WTC11 (cell line): ENCODE data around the gene PPP1R14C. TPM values are rescaled to one million over a fixed set of nuclear protein-coding genes. Genes with fewer than 3 reads are reported as not detected.

ENCODE experiments used
- ATAC-seq: fragments of 200-7000 bp; cut with Tn5 transposase; 2 replicates; pipeline ENCODE4 v1.10.0; 2021; ENCODE audit warnings: mild to moderate bottlenecking, moderate library complexity
- CTCF ChIA-PET: fragments of 300-600 bp; sonication (Branson Sonifier 250); formaldehyde crosslinking; loops from one replicate; lab custom pipeline; 2021; ENCODE audit warnings: antibody characterized with exemption; lab: Charles Lee
- POLR2A ChIA-PET: fragments of 350-600 bp; sonication (Branson Sonifier 250); formaldehyde crosslinking; loops from one replicate; lab custom pipeline; 2021; ENCODE audit warnings: antibody characterized with exemption; lab: Charles Lee
- DNase-seq: peaks from one replicate; pipeline ENCODE4 v3.0.0; 2021; ENCODE audit warnings: low spot score
- H3K27ac Mint-ChIP-seq: 2 replicates; pipeline ENCODE4 v1.8.0; 2021; ENCODE audit warnings: mixed read lengths
- H3K27me3 Mint-ChIP-seq: 2 replicates; pipeline ENCODE4 v1.8.0; 2021; ENCODE audit warnings: low read depth, mild to moderate bottlenecking, moderate library complexity, mixed read lengths
- H3K36me3 Mint-ChIP-seq: 2 replicates; pipeline ENCODE4 v1.8.0; 2021; ENCODE audit warnings: mixed read lengths
- H3K4me1 Mint-ChIP-seq: 2 replicates; pipeline ENCODE4 v1.8.0; 2022; ENCODE audit warnings: mixed read lengths
- H3K4me3 Mint-ChIP-seq: 2 replicates; pipeline ENCODE4 v1.8.0; 2021; ENCODE audit warnings: mild to moderate bottlenecking, moderate library complexity, mixed read lengths
- H3K9me3 Mint-ChIP-seq: 2 replicates; pipeline ENCODE4 v1.8.0; 2021; ENCODE audit warnings: mixed read lengths
- NR1H2 ChIP-seq: sonication (generic); formaldehyde crosslinking; IDR thresholded peaks from 2 replicates; pipeline ENCODE4 v1.9.0; 2021; ENCODE audit warnings: mild to moderate bottlenecking, moderate library complexity, missing genetic modification reagents
- PRRX2 ChIP-seq: fragments of 250-450 bp; sonication (Bioruptor Pico); IDR thresholded peaks from 2 replicates; pipeline ENCODE4 v1.8.0; 2021; ENCODE audit warnings: mild to moderate bottlenecking
- RORB ChIP-seq: fragments of 250-450 bp; sonication (Bioruptor Pico); IDR thresholded peaks from 2 replicates; pipeline ENCODE4 v1.9.0; 2021; ENCODE audit warnings: mild to moderate bottlenecking
- ZNF219 ChIP-seq: sonication (generic); formaldehyde crosslinking; IDR thresholded peaks from 2 replicates; pipeline ENCODE4 v1.8.0; 2023; ENCODE audit warnings: missing genetic modification reagents, mild to moderate bottlenecking, borderline replicate concordance
- ZNF263 ChIP-seq: sonication (generic); formaldehyde crosslinking; IDR thresholded peaks from 2 replicates; pipeline ENCODE4 v1.8.1; 2022; ENCODE audit warnings: low read depth, mild to moderate bottlenecking, moderate library complexity, missing genetic modification reagents
- ZNF396 ChIP-seq: fragments of 250-450 bp; sonication (Bioruptor Pico); IDR thresholded peaks from 2 replicates; pipeline ENCODE4 v1.8.0; 2021; ENCODE audit warnings: mild to moderate bottlenecking, moderate library complexity, borderline replicate concordance
- total RNA-seq: library from RNA; stranded (reverse); gene quantifications from 3 replicates; pipeline ENCODE4 v1.2.3, GENCODE V29; 2021
- TF ChIP-seq, protein P1 (sequence below): sonication (generic); formaldehyde crosslinking; IDR thresholded peaks from 2 replicates; pipeline ENCODE4 v1.8.1; 2022; ENCODE audit warnings: mild to moderate bottlenecking, moderate library complexity, missing genetic modification reagents
- TF ChIP-seq, protein P2 (sequence below): sonication (generic); formaldehyde crosslinking; IDR thresholded peaks from 2 replicates; pipeline ENCODE4 v1.8.1; 2023; ENCODE audit warnings: mild to moderate bottlenecking, missing genetic modification reagents, moderate library complexity
- TF ChIP-seq, protein P3 (sequence below): sonication (generic); formaldehyde crosslinking; IDR thresholded peaks from 2 replicates; pipeline ENCODE4 v1.8.1; 2023; ENCODE audit warnings: mild to moderate bottlenecking, missing genetic modification reagents
- TF ChIP-seq, protein P4 (sequence below): fragments of 250-450 bp; sonication (Bioruptor Pico); IDR thresholded peaks from 2 replicates; pipeline ENCODE4 v1.8.0; 2021; ENCODE audit warnings: mild to moderate bottlenecking

The PPP1R14C gene
- total RNA-seq, 1 experiment from 2014 or later: 1.1 TPM

DNA sequence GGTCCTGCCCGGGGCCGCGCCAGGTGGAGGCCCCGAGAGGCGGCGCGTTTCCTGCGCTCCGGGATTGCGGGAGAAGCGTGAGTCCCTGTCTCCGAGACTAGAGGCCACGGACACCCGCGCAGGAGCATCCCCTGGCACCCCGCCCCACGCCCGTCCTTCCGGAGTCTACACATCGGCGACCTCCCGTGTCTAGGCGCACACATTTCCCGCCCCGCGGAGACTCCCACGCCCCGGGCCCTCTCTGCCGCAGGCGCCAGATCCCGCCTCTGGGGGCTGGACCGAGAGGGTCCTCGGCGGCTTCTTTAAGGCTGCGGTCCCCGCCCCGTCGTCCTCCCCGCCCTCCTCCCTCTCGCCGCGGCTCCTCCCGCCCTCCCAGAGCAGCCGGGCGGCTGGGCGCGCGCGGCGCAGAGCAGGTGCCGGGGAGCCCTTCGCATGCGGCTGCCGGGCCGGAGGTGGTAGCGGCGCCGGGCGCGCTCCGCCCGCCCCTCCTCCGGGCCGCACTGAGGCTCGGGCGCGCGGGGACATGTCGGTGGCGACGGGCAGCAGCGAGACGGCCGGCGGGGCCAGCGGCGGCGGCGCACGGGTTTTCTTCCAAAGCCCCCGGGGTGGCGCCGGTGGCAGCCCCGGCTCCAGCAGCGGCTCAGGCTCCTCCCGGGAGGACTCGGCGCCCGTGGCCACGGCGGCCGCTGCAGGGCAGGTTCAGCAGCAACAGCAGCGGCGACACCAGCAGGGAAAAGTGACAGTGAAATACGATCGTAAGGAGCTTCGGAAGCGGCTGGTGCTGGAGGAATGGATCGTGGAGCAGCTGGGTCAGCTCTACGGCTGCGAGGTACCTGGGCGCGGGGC lies at the start of gene PPP1R14C (continued):
- peak; percentile 96 for TF ChIP-seq ZNF263 (CRISPR knock-in tag)
- TF ChIP-seq, protein P1, sequence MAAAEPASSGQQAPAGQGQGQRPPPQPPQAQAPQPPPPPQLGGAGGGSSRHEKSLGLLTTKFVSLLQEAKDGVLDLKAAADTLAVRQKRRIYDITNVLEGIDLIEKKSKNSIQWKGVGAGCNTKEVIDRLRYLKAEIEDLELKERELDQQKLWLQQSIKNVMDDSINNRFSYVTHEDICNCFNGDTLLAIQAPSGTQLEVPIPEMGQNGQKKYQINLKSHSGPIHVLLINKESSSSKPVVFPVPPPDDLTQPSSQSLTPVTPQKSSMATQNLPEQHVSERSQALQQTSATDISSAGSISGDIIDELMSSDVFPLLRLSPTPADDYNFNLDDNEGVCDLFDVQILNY (CRISPR knock-in tag): peak; percentile 71; the same call in 1 of the 2 replicates

DNA sequence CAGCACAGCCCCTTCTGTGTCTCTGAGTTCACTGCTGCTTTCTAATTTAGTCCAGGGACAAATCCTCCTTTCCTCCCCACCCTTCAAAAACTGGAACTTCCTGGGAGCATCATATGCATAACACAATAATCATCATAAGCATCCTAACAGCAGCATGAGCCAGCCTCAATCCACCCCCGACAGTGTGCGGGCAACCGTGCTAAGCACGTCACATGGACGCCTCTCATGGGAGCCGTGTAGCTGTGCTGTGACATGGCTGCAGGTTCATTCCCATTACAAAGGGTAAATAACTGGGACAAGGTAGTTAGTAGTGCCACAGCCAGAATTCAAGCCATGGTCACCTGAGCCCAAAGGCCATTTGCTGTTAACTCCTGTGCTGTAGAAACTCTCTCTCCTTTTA lies 49.4 kb upstream of the PPP1R14C start:
- no peak overlapping the region for H3K4me3 Mint-ChIP-seq
- ATAC-seq (no peak), DNase-seq (no peak)
- no peak for TF ChIP-seq RORB (CRISPR knock-in tag)
- no peaks in the 10 kb centered on the region for H3K9me3 Mint-ChIP-seq
- CTCF ChIA-PET: interaction anchor here (0.8 to 1.1 kb wide), 3 partner anchors 22 to 302 kb away, joined by 3 to 4 read pairs (median 4); no protein-coding TSS in a partner anchor
- H3K27me3 Mint-ChIP-seq: no peaks in the 10 kb centered on the region
- H3K4me1 Mint-ChIP-seq: no peaks in the 10 kb centered on the region
- POLR2A ChIA-PET: no interaction called here
- H3K27ac Mint-ChIP-seq: no peak overlapping the region
- H3K36me3 Mint-ChIP-seq: no peaks in the 10 kb centered on the region

DNA sequence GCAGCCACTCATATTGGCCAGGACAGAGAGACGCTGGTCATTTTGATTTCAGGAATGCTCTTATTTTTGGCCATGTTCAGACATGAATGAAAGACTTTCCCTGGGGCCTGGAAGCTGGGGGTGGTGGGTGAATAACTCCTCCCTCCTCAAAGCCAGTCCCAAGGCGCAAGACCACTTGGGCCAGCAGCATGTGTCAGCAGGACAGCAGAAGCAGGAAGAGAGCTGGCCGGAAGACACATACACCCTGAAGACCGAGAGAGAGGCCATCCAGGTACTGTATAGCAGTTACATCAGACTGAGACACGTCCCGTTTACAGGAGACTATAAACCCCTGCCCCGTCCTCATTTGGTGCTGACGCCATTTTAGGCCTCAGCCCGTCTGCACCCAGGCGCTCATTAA lies 44.7 kb upstream of the PPP1R14C start:
- H3K4me3 Mint-ChIP-seq: no peak overlapping the region
- no peaks in the 10 kb centered on the region for H3K36me3 Mint-ChIP-seq
- no peaks in the 10 kb centered on the region; the same call in 1 of the 2 replicates for H3K27me3 Mint-ChIP-seq
- ATAC-seq (no peak), DNase-seq (no peak)
- no peaks in the 10 kb centered on the region for H3K9me3 Mint-ChIP-seq
- H3K4me1 Mint-ChIP-seq: no peaks in the 10 kb centered on the region
- ChIA-PET POLR2A (no interaction called here), CTCF (interaction anchor here (0.6 to 3.1 kb wide), 3 partner anchors 17 to 297 kb away, joined by 3 to 19 read pairs (median 4); no protein-coding TSS in a partner anchor)
- TF ChIP-seq, protein P2, sequence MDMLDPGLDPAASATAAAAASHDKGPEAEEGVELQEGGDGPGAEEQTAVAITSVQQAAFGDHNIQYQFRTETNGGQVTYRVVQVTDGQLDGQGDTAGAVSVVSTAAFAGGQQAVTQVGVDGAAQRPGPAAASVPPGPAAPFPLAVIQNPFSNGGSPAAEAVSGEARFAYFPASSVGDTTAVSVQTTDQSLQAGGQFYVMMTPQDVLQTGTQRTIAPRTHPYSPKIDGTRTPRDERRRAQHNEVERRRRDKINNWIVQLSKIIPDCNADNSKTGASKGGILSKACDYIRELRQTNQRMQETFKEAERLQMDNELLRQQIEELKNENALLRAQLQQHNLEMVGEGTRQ (CRISPR knock-in tag): no peak
- no peak overlapping the region for H3K27ac Mint-ChIP-seq

DNA sequence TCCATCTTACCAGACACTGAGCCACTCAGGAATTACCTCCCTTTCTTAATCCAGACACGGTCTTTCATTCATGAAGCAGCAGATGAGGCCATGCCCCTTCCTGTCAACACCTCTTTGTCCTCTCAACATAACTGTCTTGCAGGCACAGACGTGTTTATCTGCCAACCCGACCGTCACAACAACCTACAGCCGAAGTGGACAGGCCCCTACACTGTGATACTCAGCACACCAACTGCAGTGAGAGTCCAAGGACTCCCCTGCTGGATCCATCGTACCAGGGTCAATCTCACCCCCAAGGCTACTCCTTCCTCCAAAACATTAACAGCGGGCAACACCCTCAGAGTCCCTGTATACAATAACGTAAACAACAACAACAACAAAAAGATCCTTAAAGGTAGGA lies 43.3 kb upstream of the PPP1R14C start:
- H3K9me3 Mint-ChIP-seq: no peaks in the 10 kb centered on the region
- H3K4me1 Mint-ChIP-seq: no peaks in the 10 kb centered on the region
- no peaks in the 10 kb centered on the region for H3K36me3 Mint-ChIP-seq
- no peak overlapping the region for H3K27ac Mint-ChIP-seq
- ATAC-seq (no peak), DNase-seq (no peak)
- POLR2A ChIA-PET: no interaction called here
- H3K27me3 Mint-ChIP-seq: no peaks in the 10 kb centered on the region; the same call in 1 of the 2 replicates
- no peak overlapping the region for H3K4me3 Mint-ChIP-seq
- CTCF ChIA-PET: no interaction called here
- TF ChIP-seq ZNF396 (CRISPR knock-in tag): no peak
- TF ChIP-seq, all 79 proteins: peak for 0

DNA sequence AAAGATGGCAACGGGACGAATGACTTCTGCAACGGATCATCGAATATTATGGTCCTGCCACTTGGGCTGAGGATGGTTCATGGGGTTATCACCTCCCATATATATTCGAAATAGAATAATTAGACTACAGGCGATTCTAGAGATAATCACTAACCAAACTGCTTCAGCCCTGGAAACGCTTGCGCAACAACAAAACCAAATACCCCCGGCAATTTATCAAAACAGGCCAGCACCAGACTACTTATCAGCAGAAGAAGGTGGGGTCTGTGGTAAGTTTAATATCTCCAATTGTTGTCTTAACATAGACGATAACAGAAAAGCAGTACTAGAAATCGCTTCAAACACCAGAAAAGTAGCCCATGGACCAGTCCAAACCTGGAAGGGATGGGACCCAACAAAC lies 42.9 kb upstream of the PPP1R14C start:
- ChIA-PET POLR2A (no interaction called here), CTCF (no interaction called here)
- TF ChIP-seq ZNF219 (CRISPR knock-in tag) (no peak), PRRX2 (no peak), NR1H2 (CRISPR knock-in tag) (no peak)
- TF ChIP-seq, protein P3, sequence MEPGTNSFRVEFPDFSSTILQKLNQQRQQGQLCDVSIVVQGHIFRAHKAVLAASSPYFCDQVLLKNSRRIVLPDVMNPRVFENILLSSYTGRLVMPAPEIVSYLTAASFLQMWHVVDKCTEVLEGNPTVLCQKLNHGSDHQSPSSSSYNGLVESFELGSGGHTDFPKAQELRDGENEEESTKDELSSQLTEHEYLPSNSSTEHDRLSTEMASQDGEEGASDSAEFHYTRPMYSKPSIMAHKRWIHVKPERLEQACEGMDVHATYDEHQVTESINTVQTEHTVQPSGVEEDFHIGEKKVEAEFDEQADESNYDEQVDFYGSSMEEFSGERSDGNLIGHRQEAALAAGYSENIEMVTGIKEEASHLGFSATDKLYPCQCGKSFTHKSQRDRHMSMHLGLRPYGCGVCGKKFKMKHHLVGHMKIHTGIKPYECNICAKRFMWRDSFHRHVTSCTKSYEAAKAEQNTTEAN: no peak
- TF ChIP-seq, protein P4, sequence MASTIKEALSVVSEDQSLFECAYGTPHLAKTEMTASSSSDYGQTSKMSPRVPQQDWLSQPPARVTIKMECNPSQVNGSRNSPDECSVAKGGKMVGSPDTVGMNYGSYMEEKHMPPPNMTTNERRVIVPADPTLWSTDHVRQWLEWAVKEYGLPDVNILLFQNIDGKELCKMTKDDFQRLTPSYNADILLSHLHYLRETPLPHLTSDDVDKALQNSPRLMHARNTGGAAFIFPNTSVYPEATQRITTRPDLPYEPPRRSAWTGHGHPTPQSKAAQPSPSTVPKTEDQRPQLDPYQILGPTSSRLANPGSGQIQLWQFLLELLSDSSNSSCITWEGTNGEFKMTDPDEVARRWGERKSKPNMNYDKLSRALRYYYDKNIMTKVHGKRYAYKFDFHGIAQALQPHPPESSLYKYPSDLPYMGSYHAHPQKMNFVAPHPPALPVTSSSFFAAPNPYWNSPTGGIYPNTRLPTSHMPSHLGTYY (CRISPR knock-in tag): no peak
- no peak overlapping the region for H3K4me3 Mint-ChIP-seq
- no peak for DNase-seq
- no peak for ATAC-seq
- H3K4me1 Mint-ChIP-seq: no peaks in the 10 kb centered on the region
- no peaks in the 10 kb centered on the region for H3K9me3 Mint-ChIP-seq
- H3K27me3 Mint-ChIP-seq: no peaks in the 10 kb centered on the region; the same call in 1 of the 2 replicates
- H3K36me3 Mint-ChIP-seq: no peaks in the 10 kb centered on the region
- no peak overlapping the region for H3K27ac Mint-ChIP-seq
